ENCODE results near the gene FCGR3A.
"Not testable (repeated sequence)": the region's sequence is repeated elsewhere in the genome, so short reads cannot be mapped to it uniquely, and the experiment has no call there.

GRCh38 chr1:161528550-161528949 lies 21.1 kb downstream of the FCGR3A start:
- TF ChIP-seq CTCF, POLR2A (IDR thresholded peaks at IDR 0.05): not testable (repeated sequence)
